Mammary epithelial cell (primary cell): Measurements from ENCODE around the gene HSH2D.

ENCODE experiments used
- CTCF ChIP-seq, 2 donors: IDR thresholded peaks in 1 of 2; conservative IDR thresholded peaks in 1 of 2; 2 replicates each; pipeline ENCODE4 v1.5.1; 2011 to 2012; ENCODE audit warnings: inconsistent platforms in 2 of 2, low read length in 2 of 2, mild to moderate bottlenecking in 2 of 2, control low read depth in 1 of 2, low read depth in 1 of 2; ENCODE audit not compliant: insufficient read depth in 1 of 2; ENCODE audit errors: extremely low read depth in 1 of 2
- EZH2 ChIP-seq: IDR thresholded peaks from 2 replicates; pipeline ENCODE4 v1.6.1; 2012; ENCODE audit warnings: low read length, inconsistent platforms, borderline replicate concordance

GRCh38 chr19:16167055-16167454, 23.6 kb downstream of the HSH2D start:
- no peak for TF ChIP-seq CTCF (conservative IDR thresholded peaks at IDR 0.05 in 1 of 2, IDR thresholded peaks at IDR 0.05 in 1 of 2; ENCODE audit: extremely low read depth in 1 of 2, insufficient read depth in 1 of 2, low read depth in 1 of 2, low read length in 2 of 2)
- TF ChIP-seq EZH2: no peak
